C4-2B (cell line): ENCODE measurements around the gene CALR3.
"Not testable (repeated sequence)": the region's sequence is repeated elsewhere in the genome, so short reads cannot be mapped to it uniquely, and the experiment has no call there.

Experiments
- H3K27ac ChIP-seq: fragments of 450-650 bp; 2 replicates; pipeline ENCODE4 v1.5.1; 2017
- ZFX ChIP-seq: fragments of 450-650 bp; IDR thresholded peaks from 2 replicates; pipeline ENCODE4 v1.6.1; 2017
- TF ChIP-seq, protein P1 (sequence below): fragments of 450-650 bp; conservative IDR thresholded peaks from 2 replicates; pipeline ENCODE4 v1.5.1; 2017; ENCODE audit warnings: mild to moderate bottlenecking

The CALR3 gene

DNA sequence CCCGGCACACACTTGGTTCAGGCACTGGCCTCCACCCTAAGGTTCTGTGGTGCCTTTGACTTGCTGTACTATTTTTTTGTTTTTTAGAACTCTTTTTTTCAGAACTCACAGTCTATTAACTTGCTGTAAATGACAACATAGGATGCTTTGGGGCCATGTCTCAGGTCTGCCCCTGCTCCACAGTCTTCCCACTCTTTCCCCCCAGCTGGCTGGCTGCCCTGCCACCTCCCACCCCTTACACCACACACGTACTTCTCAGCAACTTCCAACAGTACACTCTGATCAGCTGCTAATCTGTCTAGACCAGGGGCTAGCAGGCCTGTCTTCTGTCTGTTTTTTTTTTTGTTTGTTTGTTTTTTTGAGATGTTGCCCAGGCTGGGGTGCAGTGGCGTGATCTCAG, 8.3 kb upstream of the CALR3 start:
- no peak for TF ChIP-seq ZFX
- TF ChIP-seq, protein P1, sequence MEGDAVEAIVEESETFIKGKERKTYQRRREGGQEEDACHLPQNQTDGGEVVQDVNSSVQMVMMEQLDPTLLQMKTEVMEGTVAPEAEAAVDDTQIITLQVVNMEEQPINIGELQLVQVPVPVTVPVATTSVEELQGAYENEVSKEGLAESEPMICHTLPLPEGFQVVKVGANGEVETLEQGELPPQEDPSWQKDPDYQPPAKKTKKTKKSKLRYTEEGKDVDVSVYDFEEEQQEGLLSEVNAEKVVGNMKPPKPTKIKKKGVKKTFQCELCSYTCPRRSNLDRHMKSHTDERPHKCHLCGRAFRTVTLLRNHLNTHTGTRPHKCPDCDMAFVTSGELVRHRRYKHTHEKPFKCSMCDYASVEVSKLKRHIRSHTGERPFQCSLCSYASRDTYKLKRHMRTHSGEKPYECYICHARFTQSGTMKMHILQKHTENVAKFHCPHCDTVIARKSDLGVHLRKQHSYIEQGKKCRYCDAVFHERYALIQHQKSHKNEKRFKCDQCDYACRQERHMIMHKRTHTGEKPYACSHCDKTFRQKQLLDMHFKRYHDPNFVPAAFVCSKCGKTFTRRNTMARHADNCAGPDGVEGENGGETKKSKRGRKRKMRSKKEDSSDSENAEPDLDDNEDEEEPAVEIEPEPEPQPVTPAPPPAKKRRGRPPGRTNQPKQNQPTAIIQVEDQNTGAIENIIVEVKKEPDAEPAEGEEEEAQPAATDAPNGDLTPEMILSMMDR = no peak
- no peak overlapping the region for H3K27ac ChIP-seq

DNA sequence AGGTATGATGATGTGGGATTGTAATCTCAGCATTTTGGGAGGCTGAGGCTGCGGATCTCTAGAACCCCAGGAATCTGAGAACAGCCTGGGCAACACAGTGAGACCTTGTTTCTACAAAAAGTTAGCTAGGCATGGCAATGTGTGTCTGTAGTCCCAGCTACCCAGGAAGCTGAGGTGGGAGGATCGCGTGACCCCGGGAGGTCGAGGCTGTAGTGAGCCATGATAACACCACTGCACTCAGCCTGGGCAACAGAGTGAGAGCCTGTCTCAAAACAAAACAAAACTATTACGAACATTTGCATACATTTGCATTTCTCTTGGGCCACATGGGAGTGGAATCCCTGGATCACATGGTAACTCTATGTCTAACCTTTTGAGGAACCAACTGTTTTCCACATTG, 1.9 kb upstream of the CALR3 start:
- no peak for TF ChIP-seq ZFX

DNA sequence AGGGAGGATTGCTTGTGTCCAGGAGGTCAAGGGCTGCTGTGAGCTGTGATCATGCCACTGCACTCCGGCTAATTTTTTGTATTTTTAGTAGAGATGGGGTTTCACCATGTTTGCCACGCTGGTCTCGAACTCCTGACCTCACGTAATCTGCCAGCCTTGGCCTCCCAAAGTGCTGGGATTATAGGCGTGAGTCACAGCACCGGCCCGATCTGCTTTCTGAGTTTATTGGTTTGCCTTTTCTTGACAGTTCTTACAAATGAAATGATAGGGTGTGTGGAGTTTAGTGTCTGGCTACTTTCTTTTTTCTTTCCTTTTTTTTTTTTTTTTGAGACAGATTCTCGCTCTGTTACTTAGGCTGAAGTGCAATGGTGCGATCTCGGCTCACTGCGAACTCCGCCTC, 1.1 kb upstream of the CALR3 start:
- peak overlapping the region; percentile 72 for H3K27ac ChIP-seq

More for the DNA sequence above, 1.9 kb upstream of the CALR3 start:
- no peak overlapping the region for H3K27ac ChIP-seq

DNA sequence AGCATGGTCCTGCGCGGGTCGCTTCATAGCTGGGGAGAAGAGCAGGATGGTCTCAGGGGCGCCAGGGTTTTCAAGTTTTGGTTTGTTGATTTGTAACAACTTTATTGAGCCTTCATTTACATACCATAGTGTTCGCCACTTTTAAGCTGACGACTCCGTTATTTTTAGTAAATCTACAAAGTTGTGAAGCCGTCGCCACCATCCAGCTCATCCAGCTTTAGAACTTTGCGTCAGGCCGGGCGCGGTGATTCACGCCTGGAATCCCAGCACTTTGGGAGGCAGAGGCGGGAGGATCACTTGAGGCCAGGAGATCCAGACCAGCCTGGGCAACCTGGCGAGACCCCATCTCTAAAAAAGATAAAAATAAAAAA, 631 bp upstream of the CALR3 start:
- H3K27ac ChIP-seq = peak overlapping the region; percentile 72
- TF ChIP-seq ZFX = 0 out of 2 replicates have a peak, but pooled peaks have one; percentile 8
- TF ChIP-seq, protein P1 = no peak

More for the DNA sequence above, 1.1 kb upstream of the CALR3 start:
- no peak for TF ChIP-seq ZFX
- TF ChIP-seq, protein P1 = no peak

DNA sequence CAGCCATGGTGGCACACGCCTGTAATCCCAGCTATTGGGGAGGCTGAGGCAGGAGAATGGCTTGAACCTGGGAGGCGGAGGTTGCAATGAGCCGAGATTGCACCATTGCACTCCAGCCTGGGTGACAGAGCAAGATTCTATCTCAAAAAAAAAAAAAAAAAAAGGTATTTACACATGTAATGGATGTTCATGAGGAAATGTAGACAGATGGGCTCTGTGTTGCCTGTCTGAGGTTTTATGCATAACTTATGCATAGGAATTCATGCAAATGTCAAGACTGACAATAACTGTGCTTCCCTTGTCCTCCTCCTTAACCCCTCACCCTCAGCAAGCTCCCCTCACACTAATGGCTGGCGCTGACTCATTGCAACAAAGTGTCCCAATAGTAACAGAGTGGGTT, 9.5 kb downstream of the CALR3 start:
- H3K27ac ChIP-seq = not testable (repeated sequence)

DNA sequence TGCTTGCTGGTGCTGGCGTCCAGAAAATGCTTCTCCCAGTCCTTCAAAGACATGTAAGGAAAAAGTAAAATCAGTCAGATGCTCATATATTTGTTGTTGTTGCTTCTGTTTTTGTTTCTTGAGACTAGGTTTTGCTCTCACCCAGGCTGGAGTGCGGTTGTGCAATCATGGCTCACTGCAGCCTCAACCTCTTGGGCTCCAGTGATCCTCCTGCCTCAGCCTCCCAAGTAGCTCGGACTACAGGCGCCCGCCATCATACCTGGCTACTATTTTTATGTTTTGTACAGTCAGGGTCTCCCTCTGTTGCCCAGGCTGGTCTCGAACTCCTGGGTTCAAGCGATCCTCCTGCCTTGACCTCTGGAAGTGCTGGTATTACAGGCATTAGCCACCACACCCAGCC, 13.2 kb downstream of the CALR3 start:
- TF ChIP-seq, protein P1 = no peak
- H3K27ac ChIP-seq = no peak overlapping the region

DNA sequence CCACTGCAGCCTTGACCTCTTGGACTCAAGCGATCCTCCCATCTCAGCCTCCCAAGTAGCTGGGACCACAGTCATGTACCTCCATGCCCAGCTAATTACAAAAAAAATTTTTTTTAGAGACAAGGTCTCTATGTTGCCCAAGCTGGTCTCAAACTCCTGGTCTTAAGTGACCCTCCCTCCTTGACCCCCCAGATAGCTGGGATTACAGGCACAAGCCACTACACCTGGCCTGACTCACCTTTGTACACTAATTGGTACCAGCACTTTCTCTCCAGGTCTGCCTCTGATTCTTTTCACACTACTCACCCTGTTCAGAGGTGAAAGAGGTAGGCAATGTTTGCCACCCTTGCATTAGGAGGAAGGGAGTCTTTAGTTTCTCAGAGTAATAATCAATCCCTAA, 18.7 kb downstream of the CALR3 start:
- TF ChIP-seq, protein P1 = no peak
- no peak for TF ChIP-seq ZFX
- H3K27ac ChIP-seq = no peak overlapping the region

DNA sequence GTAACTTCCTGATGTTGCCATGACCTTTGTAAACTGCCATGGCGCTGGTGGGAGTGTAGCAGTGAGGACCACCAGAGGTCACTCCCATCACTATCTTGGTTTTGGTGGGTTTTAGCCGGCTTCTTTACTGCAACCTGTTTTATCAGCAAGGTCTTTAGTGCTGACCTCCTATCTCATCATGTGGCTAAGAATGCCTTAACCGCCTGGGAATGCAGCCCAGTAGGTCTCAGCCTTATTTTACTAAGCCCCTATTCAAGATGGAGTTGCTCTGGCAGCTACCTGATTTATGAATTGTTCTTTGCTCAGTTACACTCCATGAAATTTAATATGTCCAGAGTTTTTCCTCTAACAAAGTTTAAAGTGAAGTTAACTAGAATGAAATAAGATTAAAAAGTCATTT, 19.6 kb downstream of the CALR3 start:
- TF ChIP-seq, protein P1 = no peak
- TF ChIP-seq ZFX = no peak
- no peak overlapping the region for H3K27ac ChIP-seq
